ENCODE data around the gene WSB2.

WSB2 gene

DNA sequence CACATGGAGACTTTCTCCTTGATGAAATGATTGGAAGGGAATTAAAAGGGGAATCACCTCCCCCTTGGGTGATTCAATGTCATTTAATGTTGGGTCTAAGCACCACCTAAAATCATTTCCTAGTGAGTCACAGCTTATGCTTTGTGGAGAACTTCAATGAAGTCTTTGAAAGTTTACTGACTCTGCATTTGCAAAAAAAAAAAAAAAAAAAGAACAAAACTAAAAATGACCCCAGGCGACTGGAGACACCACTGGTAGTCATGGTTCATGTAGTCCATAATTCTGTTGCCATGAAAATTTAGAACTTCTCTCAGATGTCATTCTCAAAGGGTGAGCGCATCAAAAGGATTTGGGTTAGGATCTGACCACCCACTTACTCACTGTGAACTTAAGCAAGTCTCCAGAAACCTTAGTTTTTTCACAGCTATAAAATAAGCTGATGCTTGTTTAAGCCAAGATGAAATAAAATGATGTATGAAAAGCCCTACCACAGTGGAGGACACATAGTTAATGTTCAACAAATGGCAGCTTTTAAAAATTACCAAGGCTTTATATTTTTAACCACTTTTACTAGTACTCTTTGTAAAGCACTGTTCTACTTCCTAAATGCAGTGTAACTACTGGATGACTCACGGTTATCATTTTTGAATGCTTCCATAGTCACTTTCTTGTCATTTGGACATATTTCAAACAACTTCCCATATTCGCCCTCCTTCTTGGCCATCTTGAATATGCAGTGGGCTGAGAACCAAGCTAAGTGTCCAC is 74.1 kb downstream of the WSB2 start:
- no peak for DNase-seq (ENCODE audit: low read depth)

DNA sequence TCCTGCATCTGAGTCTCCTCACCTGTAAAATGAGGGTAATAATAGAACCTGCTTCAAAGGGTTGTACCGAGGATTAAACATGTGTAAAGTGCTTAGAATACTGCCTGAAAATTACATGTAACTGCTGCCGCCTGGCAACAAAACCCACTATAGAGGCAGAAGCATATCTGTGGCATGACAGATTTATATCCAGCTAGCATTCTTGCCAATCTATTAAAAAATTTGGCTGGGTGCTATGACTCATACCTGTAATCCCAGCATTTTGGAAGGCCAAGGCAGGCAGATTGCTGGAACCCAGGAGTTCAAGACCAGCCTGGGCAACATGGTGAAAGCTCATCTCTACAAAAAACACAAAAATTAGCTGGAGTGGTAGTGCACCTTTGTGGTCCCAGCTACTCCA is 75.8 kb downstream of the WSB2 start:
- no peak for DNase-seq (ENCODE audit: low read depth)

All from stimulated activated CD8-positive, alpha-beta memory T cell treated with anti-CD3 and anti-CD28 coated beads, Interleukin-12 subunit alpha, Interleukin-12 subunit beta, amount 100 ng/mL, for 4 hours (primary cell).